IMR-90 (cell line): ENCODE data around the gene CMTM6. TPM values are rescaled to one million over a fixed set of nuclear protein-coding genes. Genes with fewer than 3 reads are reported as not detected.

ENCODE experiments used
- ATAC-seq: fragments of 200-7000 bp; cut with Tn5 transposase; 2 replicates; pipeline ENCODE4 v1.9.1; 2020; ENCODE audit warnings: low read depth, mild to moderate bottlenecking, moderate library complexity
- BruUV-seq: library from RNA; stranded (reverse); fragments of 400-500 nt; replicated peaks from 2 replicates; lab custom pipeline; 2021; lab: Mats Ljungman, UMichigan
- CTCF ChIA-PET: fragments of 300-600 bp; formaldehyde crosslinking; extraction: SDS; loops from one replicate; lab custom pipeline; 2021; ENCODE audit warnings: antibody characterized with exemption; lab: Yijun Ruan, JAX
- POLR2A ChIA-PET: fragments of 300-600 bp; sonication (Branson Sonifier 250); formaldehyde crosslinking; loops from one replicate; lab custom pipeline; 2022; ENCODE audit warnings: antibody characterized with exemption; ENCODE audit not compliant: unreplicated experiment; lab: Charles Lee
- DNase-seq: peaks from one replicate; pipeline ENCODE4 v3.0.0; 2013
- H2AFZ ChIP-seq: replicated peaks from 2 replicates; pipeline ENCODE3; 2013; ENCODE audit warnings: low read length, mild to moderate bottlenecking; ENCODE audit not compliant: poor library complexity
- H2AK5ac ChIP-seq: 2 replicates; pipeline ENCODE4 v1.6.1; 2013; ENCODE audit warnings: low read depth, low read length, inconsistent platforms
- H2AK9ac ChIP-seq: replicated peaks from 2 replicates; pipeline ENCODE3; 2013; ENCODE audit warnings: mild to moderate bottlenecking, low read depth, low read length, moderate library complexity; ENCODE audit not compliant: poor library complexity
- H2BK120ac ChIP-seq: 2 replicates; pipeline ENCODE4 v1.6.1; 2013; ENCODE audit warnings: low read depth, low read length, inconsistent platforms
- H2BK15ac ChIP-seq: 3 replicates; pipeline ENCODE4 v1.6.1; 2013; ENCODE audit warnings: low read depth, low read length, inconsistent platforms
- H2BK20ac ChIP-seq: 2 replicates; pipeline ENCODE4 v1.6.1; 2013; ENCODE audit warnings: low read depth, mild to moderate bottlenecking, inconsistent platforms, low read length, moderate library complexity
- H2BK5ac ChIP-seq: 2 replicates; pipeline ENCODE4 v1.6.1; 2013; ENCODE audit warnings: mild to moderate bottlenecking, low read depth, low read length, inconsistent platforms; ENCODE audit not compliant: poor library complexity, severe bottlenecking
- H3K14ac ChIP-seq: replicated peaks from 2 replicates; pipeline ENCODE4 v1.6.1; 2013; ENCODE audit warnings: low read depth, low read length, inconsistent platforms
- H3K18ac ChIP-seq: 2 replicates; pipeline ENCODE4 v1.6.1; 2013; ENCODE audit warnings: low read depth, low read length, control low read depth
- H3K23ac ChIP-seq: 2 replicates; pipeline ENCODE4 v1.6.1; 2013; ENCODE audit warnings: low read depth, low read length, inconsistent platforms
- H3K27ac ChIP-seq: 2 replicates; pipeline ENCODE4 v1.5.1; 2013; ENCODE audit warnings: mild to moderate bottlenecking, control low read depth, low read length; ENCODE audit not compliant: insufficient read depth
- H3K27me3 ChIP-seq: 2 replicates; pipeline ENCODE4 v1.6.1; 2013; ENCODE audit warnings: low read length; ENCODE audit not compliant: control insufficient read depth, insufficient read depth
- H3K36me3 ChIP-seq: 2 replicates; pipeline ENCODE4 v1.6.1; 2013; ENCODE audit warnings: low read length, mixed read lengths; ENCODE audit not compliant: control insufficient read depth, insufficient read depth
- H3K4ac ChIP-seq: 2 replicates; pipeline ENCODE4 v1.6.1; 2013; ENCODE audit warnings: low read depth, low read length, inconsistent platforms
- H3K4me1 ChIP-seq: 2 replicates; pipeline ENCODE4 v1.6.1; 2013; ENCODE audit warnings: low read length, mixed read lengths; ENCODE audit not compliant: control insufficient read depth, insufficient read depth
- H3K4me2 ChIP-seq: 2 replicates; pipeline ENCODE4 v1.6.1; 2013; ENCODE audit warnings: low read depth, mild to moderate bottlenecking, control low read depth, low read length, moderate library complexity
- H3K4me3 ChIP-seq: 2 replicates; pipeline ENCODE4 v1.5.1; 2013; ENCODE audit warnings: low read depth, mild to moderate bottlenecking, control low read depth, low read length, moderate library complexity; ENCODE audit not compliant: insufficient read depth
- H3K56ac ChIP-seq: 2 replicates; pipeline ENCODE4 v1.6.1; 2013; ENCODE audit warnings: low read length, inconsistent platforms; ENCODE audit not compliant: insufficient read depth; ENCODE audit errors: extremely low read depth
- H3K79me1 ChIP-seq, 2 experiments: 2 replicates each; pipeline ENCODE4 v1.6.1; 2013; ENCODE audit warnings: low read length in 2 of 2, inconsistent platforms in 1 of 2, low read depth in 1 of 2
- H3K9ac ChIP-seq: 2 replicates; pipeline ENCODE4 v1.6.1; 2013; ENCODE audit warnings: low read depth, low read length, control low read depth
- H3K9me1 ChIP-seq: 2 replicates; pipeline ENCODE4 v1.6.1; 2013; ENCODE audit warnings: low read length, inconsistent platforms; ENCODE audit not compliant: insufficient read depth
- H3K9me3 ChIP-seq: 2 replicates; pipeline ENCODE4 v1.6.1; 2013; ENCODE audit warnings: low read length; ENCODE audit not compliant: control insufficient read depth, insufficient read depth
- H4K20me1 ChIP-seq: 2 replicates; pipeline ENCODE4 v1.6.1; 2013; ENCODE audit warnings: low read length, inconsistent platforms; ENCODE audit not compliant: insufficient read depth
- H4K5ac ChIP-seq: 2 replicates; pipeline ENCODE4 v1.6.1; 2013; ENCODE audit warnings: mild to moderate bottlenecking, low read depth, low read length, control low read depth
- H4K8ac ChIP-seq, 2 experiments: 2 replicates each; pipeline ENCODE4 v1.6.1; 2013; ENCODE audit warnings: low read depth in 2 of 2, low read length in 2 of 2, control low read depth in 1 of 2, inconsistent platforms in 1 of 2
- H4K91ac ChIP-seq: 2 replicates; pipeline ENCODE4 v1.6.1; 2013; ENCODE audit warnings: low read depth, low read length, inconsistent platforms; ENCODE audit not compliant: insufficient read depth
- BHLHE40 ChIP-seq: fragments of 150-350 bp; IDR thresholded peaks from 2 replicates; pipeline ENCODE4 v1.6.1; 2016; ENCODE audit warnings: mild to moderate bottlenecking, low read depth, low read length
- CEBPB ChIP-seq: IDR thresholded peaks from 2 replicates; pipeline ENCODE4 v1.6.1; 2012; ENCODE audit warnings: low read depth, low read length, improper control_type of control experiment
- CHD1 ChIP-seq: IDR thresholded peaks from 2 replicates; pipeline ENCODE4 v1.6.1; 2012; ENCODE audit warnings: low read depth, low read length, improper control_type of control experiment
- CTCF ChIP-seq: conservative IDR thresholded peaks from 2 replicates; pipeline ENCODE4 v1.5.1; 2012; ENCODE audit warnings: mild to moderate bottlenecking, low read depth, low read length, improper control_type of control experiment
- ELK1 ChIP-seq: fragments of 150-350 bp; IDR thresholded peaks from 2 replicates; pipeline ENCODE4 v1.6.1; 2016; ENCODE audit warnings: low read depth, mild to moderate bottlenecking, low read length, moderate library complexity, borderline replicate concordance
- FOS ChIP-seq: fragments of 150-350 bp; IDR thresholded peaks from 2 replicates; pipeline ENCODE4 v1.6.1; 2016; ENCODE audit warnings: low read depth, low read length
- MAFK ChIP-seq: IDR thresholded peaks from 2 replicates; pipeline ENCODE4 v1.6.1; 2012; ENCODE audit warnings: low read depth, low read length, improper control_type of control experiment
- MAZ ChIP-seq: IDR thresholded peaks from 2 replicates; pipeline ENCODE4 v1.6.1; 2012; ENCODE audit warnings: low read depth, mild to moderate bottlenecking, low read length, improper control_type of control experiment, moderate library complexity, borderline replicate concordance
- MXI1 ChIP-seq: IDR thresholded peaks from 2 replicates; pipeline ENCODE4 v1.6.1; 2012; ENCODE audit warnings: low read depth, mild to moderate bottlenecking, low read length, moderate library complexity, borderline replicate concordance
- NFE2L2 ChIP-seq: fragments of 150-350 bp; IDR thresholded peaks from 2 replicates; pipeline ENCODE4 v1.6.1; 2016; ENCODE audit warnings: low read depth, mild to moderate bottlenecking, low read length
- POLR2A ChIP-seq: IDR thresholded peaks from 2 replicates; pipeline ENCODE4 v1.6.1; 2012; ENCODE audit warnings: mild to moderate bottlenecking, low read depth, low read length
- RAD21 ChIP-seq: IDR thresholded peaks from 2 replicates; pipeline ENCODE4 v1.6.1; 2012; ENCODE audit warnings: low read length, improper control_type of control experiment
- RCOR1 ChIP-seq: IDR thresholded peaks from 2 replicates; pipeline ENCODE4 v1.6.1; 2012; ENCODE audit warnings: mild to moderate bottlenecking, low read length, improper control_type of control experiment; ENCODE audit not compliant: insufficient replicate concordance
- RFX5 ChIP-seq: IDR thresholded peaks from 2 replicates; pipeline ENCODE4 v1.8.0; 2012; ENCODE audit warnings: low read depth, mild to moderate bottlenecking, low read length, moderate library complexity
- SMC3 ChIP-seq: fragments of 150-350 bp; IDR thresholded peaks from 2 replicates; pipeline ENCODE4 v1.6.1; 2016; ENCODE audit warnings: low read depth, mild to moderate bottlenecking, antibody characterized with exemption, low read length, moderate library complexity
- USF2 ChIP-seq: fragments of 150-350 bp; IDR thresholded peaks from 2 replicates; pipeline ENCODE4 v1.6.1; 2017; ENCODE audit warnings: mild to moderate bottlenecking, antibody characterized with exemption, low read length, low read depth
- WGBS, 2 experiments: methylation state at CpG; one replicate each; pipeline versions ENCODE4 v1.1.5 to v1.1.7; 2013; ENCODE audit warnings: missing lambda C conversion rate in 2 of 2; ENCODE audit not compliant: insufficient read length in 1 of 2; ENCODE audit errors: extremely low coverage in 2 of 2; 5-methylcytosine and 5-hydroxymethylcytosine counted together
- dilution Hi-C: fragments of 300-500 bp; cut with HindIII; formaldehyde crosslinking; loops from one replicate; pipeline ENCODE4 v1.14.3; 2018; ENCODE audit warnings: low sequenced_read_pairs; ENCODE audit not compliant: unreplicated experiment
- in situ Hi-C: fragments of 300-500 bp; cut with MboI; formaldehyde crosslinking; loops from 3 replicates; pipeline ENCODE4 v1.14.3; 2019; ENCODE audit warnings: low sequenced_read_pairs, inconsistent platforms, mixed read lengths
- intact Hi-C: fragments of 100-400 bp; cut with micrococcal nuclease; formaldehyde crosslinking; loops from 2 replicates; pipeline ENCODE4 v1.10.0; 2022
- polyA plus RNA-seq, 3 experiments: library from polyadenylated mRNA; depleted of rRNA; stranded (reverse); fragments of >200 nt; gene quantifications; 2 replicates each; pipeline ENCODE4 v1.2.3, GENCODE V29; 2012; ENCODE audit warnings: low replicate concordance in 1 of 3
- total RNA-seq: library from RNA; depleted of rRNA; stranded (reverse); fragments of >200 nt; gene quantifications from 2 replicates; pipeline ENCODE4 v1.2.3, GENCODE V29; 2012

The CMTM6 gene
- total and polyA plus RNA-seq, 2 of the 4 experiments (the other 2 are of a cell fraction): 29.4 to 36.6 TPM

- POLR2A ChIA-PET: no interaction called here
- no peak overlapping the region for H3K4ac ChIP-seq
- in situ Hi-C loops: no loop called here
Observed at GRCh38 chr3:32453346-32453745, 49.3 kb downstream of the CMTM6 start.

More at GRCh38 chr3:32453346-32453745, 49.3 kb downstream of the CMTM6 start:
- WGBS, 2 experiments: no CpG with 5 or more reads among the region's 5 CpGs
- H3K9me3 ChIP-seq: no peaks in the 10 kb centered on the region
- no peak overlapping the region for H3K56ac ChIP-seq
- H2BK120ac ChIP-seq: no peak overlapping the region
- H4K20me1 ChIP-seq: 0 out of 2 replicates have a peak, but pooled peaks cover 6% of the 10 kb centered on the region
- no peaks in the 10 kb centered on the region for H3K36me3 ChIP-seq
- H2BK20ac ChIP-seq: no peak overlapping the region
- no peak overlapping the region for H4K91ac ChIP-seq
- no peak overlapping the region for H2AFZ ChIP-seq
- intact Hi-C loops: loop anchor here (5.0 kb wide), 1 partner anchor 51 kb away; no protein-coding TSS in a partner anchor
- dilution Hi-C loops: no loop called here
- no peak overlapping the region for H3K23ac ChIP-seq
- TF ChIP-seq RAD21 (no peak), SMC3 (no peak), USF2 (no peak), CTCF (no peak), MAZ (no peak), RFX5 (no peak), CHD1 (no peak), ELK1 (no peak), POLR2A (no peak), MAFK (peak; percentile 85), MXI1 (no peak), FOS (peak; percentile 89), RCOR1 (no peak), NFE2L2 (peak; percentile 99), BHLHE40 (peak; percentile 67), CEBPB (peak; percentile 90)
- no peak overlapping the region for H3K14ac ChIP-seq
- no peak overlapping the region for H2AK5ac ChIP-seq
- no peak overlapping the region for H3K4me2 ChIP-seq
- ATAC-seq: peak; percentile 98
- no peak overlapping the region for H3K4me3 ChIP-seq
- CTCF ChIA-PET: no interaction called here
- no peak overlapping the region for H4K8ac ChIP-seq
- H3K79me1 ChIP-seq: no peaks in the 10 kb centered on the region
- peak overlapping the region; percentile 45; the same call in 1 of the 2 replicates for H3K27ac ChIP-seq
- H3K18ac ChIP-seq: no peak overlapping the region
- peaks cover 6% of the 10 kb centered on the region; the same call in 1 of the 2 replicates for H3K9me1 ChIP-seq
- peak; percentile 95 for DNase-seq
- H3K9ac ChIP-seq: no peak overlapping the region
- H3K4me1 ChIP-seq: peaks cover 10% of the 10 kb centered on the region
- H3K27me3 ChIP-seq: no peaks in the 10 kb centered on the region
- H2BK5ac ChIP-seq: no peak overlapping the region
- H2AK9ac ChIP-seq: no peak overlapping the region
- H4K5ac ChIP-seq: no peak overlapping the region
- no peak overlapping the region for H2BK15ac ChIP-seq
- BruUV-seq: no TSS peak
